ENCODE results near the gene SLC51A. TPM values are rescaled to one million over a fixed set of nuclear protein-coding genes. Genes with fewer than 3 reads are reported as not detected.

The SLC51A gene
- total RNA-seq, 4 donors from 2014 or later = not detected

DNA sequence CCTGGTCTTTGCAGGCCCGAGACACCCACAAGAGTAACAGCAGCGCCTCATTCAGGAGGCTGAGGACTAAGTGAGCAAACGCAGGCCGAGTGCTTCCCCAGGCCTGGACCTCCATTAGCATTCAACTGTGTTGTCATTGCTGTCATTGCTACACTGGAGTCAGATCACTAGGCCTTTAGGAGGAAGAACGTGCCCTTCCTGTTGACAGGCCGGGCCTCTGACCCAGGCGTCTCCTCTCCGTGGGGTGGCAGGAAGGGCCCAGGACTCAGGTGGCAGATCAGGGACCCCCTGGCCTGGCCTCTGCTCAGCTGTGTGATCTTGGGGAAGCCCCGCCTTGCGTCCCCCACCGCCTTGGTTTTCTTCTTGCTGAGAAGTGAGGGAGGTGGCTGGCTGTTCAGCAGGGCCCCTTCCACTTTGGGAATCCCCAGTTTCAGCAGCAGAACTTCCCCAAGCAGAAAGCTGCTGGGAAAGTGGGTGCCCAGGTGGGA is 24.3 kb upstream of the SLC51A start:
- intact Hi-C loops (cut with DNase I; ENCODE audit: low total_unique reads) = no loop called here
- TF ChIP-seq CTCF (IDR thresholded peaks at IDR 0.05) = no peak
- TF ChIP-seq POLR2A (IDR thresholded peaks at IDR 0.05) = no peak
- 65 to 67% methylated on average over 11 of the region's 11 CpGs for WGBS, 2 donors
- no peak for DNase-seq (ENCODE audit: low spot score in 2 of 2)
- H3K4me3 ChIP-seq (ENCODE audit: low read depth, poor library complexity, severe bottlenecking) = no peak overlapping the region

GRCh38 chr3:196192524-196193051 is 23.7 kb upstream of the SLC51A start:
- no peak for DNase-seq (ENCODE audit: low spot score in 2 of 2)
- TF ChIP-seq CTCF (IDR thresholded peaks at IDR 0.05) (no peak), POLR2A (IDR thresholded peaks at IDR 0.05) (no peak)
- WGBS, 2 donors = 31 to 50% methylated on average over 14 of the region's 14 CpGs
- intact Hi-C loops (cut with DNase I; ENCODE audit: low total_unique reads) = no loop called here
- H3K4me3 ChIP-seq (ENCODE audit: low read depth, poor library complexity, severe bottlenecking) = no peak overlapping the region

DNA sequence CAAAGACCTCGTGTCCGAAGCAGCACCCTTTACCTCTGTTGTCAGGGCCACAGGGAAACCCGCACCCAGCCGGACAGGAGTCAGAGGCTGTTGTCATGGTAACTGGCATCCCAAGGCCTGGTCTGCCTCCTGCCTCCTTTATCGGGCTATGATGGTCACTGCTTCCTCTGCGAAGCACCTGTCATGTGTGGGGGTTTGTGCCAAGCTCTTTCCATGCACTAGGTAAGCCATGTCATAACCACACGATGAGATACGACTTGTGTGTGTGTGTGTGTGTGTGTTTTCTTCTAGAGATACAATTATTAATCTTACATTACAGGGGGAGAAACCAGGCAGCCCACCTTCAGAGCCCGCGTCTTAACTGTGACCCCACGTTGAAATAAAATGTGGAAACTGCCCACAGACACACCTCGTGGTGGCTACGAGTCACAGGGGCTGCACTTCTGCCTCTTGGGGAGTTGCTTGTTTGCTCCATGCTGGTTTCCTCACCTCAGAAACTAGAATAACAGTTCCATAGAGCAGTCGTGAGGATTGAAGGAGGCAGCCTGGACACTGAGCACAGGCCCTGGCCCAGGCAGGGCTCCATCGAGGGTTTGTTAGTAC is 23.1 kb upstream of the SLC51A start:
- intact Hi-C loops (cut with DNase I; ENCODE audit: low total_unique reads) = no loop called here
- WGBS, 2 donors = 74 to 77% methylated on average over 15 of the region's 15 CpGs
- DNase-seq (ENCODE audit: low spot score in 2 of 2) = no peak
- H3K4me3 ChIP-seq (ENCODE audit: low read depth, poor library complexity, severe bottlenecking) = no peak overlapping the region
- TF ChIP-seq CTCF (IDR thresholded peaks at IDR 0.05) = no peak
- no peak for TF ChIP-seq POLR2A (IDR thresholded peaks at IDR 0.05)

- no peak for DNase-seq (ENCODE audit: low spot score in 2 of 2)
- 49 to 59% methylated on average over 7 to 13 of the region's 13 CpGs for WGBS, 2 donors
- H3K4me3 ChIP-seq (ENCODE audit: low read depth, poor library complexity, severe bottlenecking) = no peak overlapping the region
- TF ChIP-seq CTCF (IDR thresholded peaks at IDR 0.05) = no peak
- no peak for TF ChIP-seq POLR2A (IDR thresholded peaks at IDR 0.05)
- intact Hi-C loops (cut with DNase I; ENCODE audit: low total_unique reads) = no loop called here
Observed at GRCh38 chr3:196193736-196194541, 22.4 kb upstream of the SLC51A start.

DNA sequence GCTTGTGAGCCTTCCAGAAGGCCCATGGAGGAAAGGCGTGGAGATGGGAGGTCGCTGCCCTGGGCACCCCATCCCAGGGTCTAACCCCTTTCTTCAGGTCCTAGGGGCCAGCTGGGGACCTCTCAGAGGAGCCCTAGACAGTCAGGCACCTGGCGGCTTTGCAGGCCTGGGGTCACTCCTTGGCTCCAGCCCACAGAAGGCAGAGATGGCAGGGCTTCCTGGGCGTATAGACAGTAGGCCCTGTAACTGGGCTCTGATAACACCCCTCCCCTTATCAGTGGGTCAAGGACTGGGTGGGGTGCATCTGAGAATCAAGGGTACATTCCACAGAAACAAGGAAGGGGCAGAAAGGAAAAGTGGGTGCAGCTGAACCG is 21.8 kb upstream of the SLC51A start:
- no peak overlapping the region for H3K4me3 ChIP-seq (ENCODE audit: low read depth, poor library complexity, severe bottlenecking)
- no peak for DNase-seq (ENCODE audit: low spot score in 2 of 2)
- TF ChIP-seq CTCF (IDR thresholded peaks at IDR 0.05) (no peak), POLR2A (IDR thresholded peaks at IDR 0.05) (no peak)
- intact Hi-C loops (cut with DNase I; ENCODE audit: low total_unique reads) = no loop called here
- 86 to 89% methylated on average over 5 of the region's 5 CpGs for WGBS, 2 donors
